GM12878 (cell line): Measurements from ENCODE around the gene MTA3. TPM values are rescaled to one million over a fixed set of nuclear protein-coding genes. Genes with fewer than 3 reads are reported as not detected.
A peak's percentile ranks its signal among the peaks of the same experiment; 100 is the strongest.

ENCODE experiments used
- ASH2L ChIP-seq: fragments of 300-600, 200-600 bp; sonication (generic); IDR thresholded peaks from 2 replicates; pipeline ENCODE4 v1.6.1; 2017; ENCODE audit warnings: low read depth, mild to moderate bottlenecking, borderline replicate concordance
- BACH1 ChIP-seq: fragments of 450-650 bp; IDR thresholded peaks from 2 replicates; pipeline ENCODE4 v1.6.1; 2017; ENCODE audit warnings: mild to moderate bottlenecking, borderline replicate concordance
- BCL11A ChIP-seq: IDR thresholded peaks from 2 replicates; pipeline ENCODE4 v1.6.1; 2011; ENCODE audit warnings: low read depth, low read length
- BHLHE40 ChIP-seq, 2 experiments: fragments of 450-650 bp in 1 of 2; IDR thresholded peaks; 2 replicates each; pipeline ENCODE4 v1.6.1; 2011 to 2017; ENCODE audit warnings: low read depth in 2 of 2, borderline replicate concordance in 1 of 2, improper control_type of control experiment in 1 of 2, low read length in 1 of 2, mild to moderate bottlenecking in 1 of 2
- CBX5 ChIP-seq: sonication (generic); IDR thresholded peaks from 2 replicates; pipeline ENCODE4 v1.6.1; 2016; ENCODE audit warnings: low read depth, moderate library complexity, mild to moderate bottlenecking, inconsistent platforms
- CREM ChIP-seq: IDR thresholded peaks from 2 replicates; pipeline ENCODE4 v1.6.1; 2014; ENCODE audit warnings: antibody characterized with exemption, low read depth
- CTCF ChIP-seq, 3 experiments: IDR thresholded peaks in 2 of 3; conservative IDR thresholded peaks in 1 of 3; 2 replicates each; pipeline ENCODE4 v1.5.1; 2011; ENCODE audit warnings: low read depth in 3 of 3, low read length in 3 of 3, mild to moderate bottlenecking in 3 of 3, control low read depth in 2 of 3, moderate library complexity in 2 of 3, inconsistent platforms in 1 of 3, mixed read lengths in 1 of 3; ENCODE audit not compliant: control insufficient read depth in 2 of 3, insufficient read depth in 1 of 3; ENCODE audit errors: extremely low read depth in 1 of 3
- HDAC6 ChIP-seq: fragments of 200-600 bp; sonication (generic); IDR thresholded peaks from one replicate; pipeline ENCODE4 v1.8.0; 2017; ENCODE audit warnings: antibody characterized with exemption; ENCODE audit not compliant: unreplicated experiment
- JUNB ChIP-seq: IDR thresholded peaks from 2 replicates; pipeline ENCODE4 v1.6.1; 2016; ENCODE audit warnings: antibody characterized with exemption, mild to moderate bottlenecking
- NFIC ChIP-seq: IDR thresholded peaks from 2 replicates; pipeline ENCODE4 v1.6.1; 2012; ENCODE audit warnings: low read depth, mild to moderate bottlenecking, inconsistent platforms, low read length, moderate library complexity
- NFXL1 ChIP-seq: fragments of 450-650 bp; IDR thresholded peaks from 2 replicates; pipeline ENCODE4 v1.6.1; 2017; ENCODE audit warnings: antibody characterized with exemption, mild to moderate bottlenecking, borderline replicate concordance
- NR2C1 ChIP-seq: fragments of 450-650 bp; IDR thresholded peaks from 2 replicates; pipeline ENCODE4 v1.6.1; 2017; ENCODE audit warnings: antibody characterized with exemption, mild to moderate bottlenecking, moderate library complexity
- PBX3 ChIP-seq: IDR thresholded peaks from 2 replicates; pipeline ENCODE4 v1.6.1; 2011; ENCODE audit warnings: mild to moderate bottlenecking, low read depth, low read length, moderate library complexity; ENCODE audit not compliant: insufficient replicate concordance
- RAD51 ChIP-seq: fragments of 450-650 bp; IDR thresholded peaks from 2 replicates; pipeline ENCODE4 v1.6.1; 2016; ENCODE audit warnings: moderate library complexity, mild to moderate bottlenecking, inconsistent platforms
- RUNX3 ChIP-seq: IDR thresholded peaks from 2 replicates; pipeline ENCODE4 v1.6.1; 2012; ENCODE audit warnings: low read length, inconsistent platforms
- SUZ12 ChIP-seq: fragments of 200-600 bp; sonication (generic); IDR thresholded peaks from one replicate; pipeline ENCODE4 v1.6.1; 2018; ENCODE audit warnings: antibody characterized with exemption, mild to moderate bottlenecking; ENCODE audit not compliant: unreplicated experiment
- TBL1XR1 ChIP-seq: IDR thresholded peaks from 2 replicates; pipeline ENCODE4 v1.6.1; 2012; ENCODE audit warnings: low read depth, low read length, improper control_type of control experiment
- TCF3 ChIP-seq: IDR thresholded peaks from 2 replicates; pipeline ENCODE4 v1.6.1; 2012; ENCODE audit warnings: low read depth, mild to moderate bottlenecking, low read length, borderline replicate concordance; ENCODE audit not compliant: insufficient read depth
- YBX1 ChIP-seq: fragments of 450-650 bp; IDR thresholded peaks from 2 replicates; pipeline ENCODE4 v1.6.1; 2016; ENCODE audit warnings: antibody characterized with exemption
- polyA plus RNA-seq, 11 experiments: library from polyadenylated mRNA; depleted of rRNA in 4 of 11; unstranded in 6 of 11; stranded (reverse) in 5 of 11; fragments of >200 nt; fragmentation: Nextera tagmentation in 4 of 11; fragmentation: Illumina TruSeq in 1 of 11; extraction: Ambion mirVana in 4 of 11; extraction: Trizol in 1 of 11; gene quantifications; 1 replicate in 1 of 11; 2 replicates in 10 of 11; pipeline versions ENCODE4 v1.2.1 to v1.2.3, GENCODE V29; 2011 to 2016; ENCODE audit warnings: inconsistent platforms in 2 of 11, missing spikeins in 2 of 11, low read depth in 1 of 11
- total RNA-seq, 4 experiments: library from RNA; depleted of rRNA in 3 of 4; stranded (reverse); fragments of >200 nt in 3 of 4; fragmentation: Illumina TruSeq in 1 of 4; extraction: Trizol in 1 of 4; gene quantifications; 2 replicates each; pipeline versions ENCODE4 v1.2.1 to v1.2.3, GENCODE V29; 2013 to 2021
- TF ChIP-seq, protein P1 (sequence below): fragments of 450-650 bp; IDR thresholded peaks from 2 replicates; pipeline ENCODE4 v1.6.1; 2018; ENCODE audit warnings: borderline replicate concordance, mild to moderate bottlenecking; ENCODE audit not compliant: partially characterized antibody
- TF ChIP-seq, protein P2 (sequence below): fragments of 450-650 bp; IDR thresholded peaks from 2 replicates; pipeline ENCODE4 v1.6.1; 2016; ENCODE audit warnings: mild to moderate bottlenecking
- TF ChIP-seq, protein P3 (sequence below): fragments of 450-650 bp; IDR thresholded peaks from 2 replicates; pipeline ENCODE4 v1.6.1; 2017; ENCODE audit warnings: borderline replicate concordance

The MTA3 gene
- total and polyA plus RNA-seq, 10 of the 15 experiments (the other 5 are each of a cell fraction or from before 2014, with no cell fraction given), result 17.6 to 45.5 (median 26.5) TPM

DNA sequence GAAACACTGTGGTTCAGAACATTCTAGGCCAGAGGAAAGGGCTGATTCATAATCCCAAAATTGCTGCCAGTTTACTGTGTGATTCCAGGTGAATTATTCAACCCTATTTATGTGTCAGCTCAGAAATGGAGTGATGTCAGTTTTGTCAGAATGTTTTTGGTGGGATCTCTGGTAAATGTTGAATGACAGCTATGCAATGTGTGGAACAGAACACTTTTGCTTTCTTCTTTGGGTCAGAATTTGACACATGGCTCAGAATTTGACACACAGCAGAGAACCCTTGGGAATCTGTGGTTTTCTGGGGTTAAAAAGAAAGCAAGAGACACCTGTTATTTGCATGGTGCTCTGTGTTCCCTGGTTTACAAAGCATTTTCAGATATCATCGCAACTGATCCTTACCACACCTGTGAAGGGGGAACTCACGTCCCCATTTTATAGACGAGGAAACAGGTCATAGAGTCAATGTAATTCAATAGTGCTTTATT lies 1.6 kb upstream of the MTA3 start (continued):
- TF ChIP-seq RUNX3 (peak; percentile 86), SUZ12 (no peak), TCF3 (peak; percentile 53; the same call in 1 of the 2 replicates), CREM (no peak), BCL11A (0 out of 2 replicates have a peak, but pooled peaks have one; percentile 18), YBX1 (no peak), JUNB (peak; percentile 51), BACH1 (no peak), RAD51 (no peak), CTCF (IDR thresholded peaks at IDR 0.05 in 2 of 3, conservative IDR thresholded peaks at IDR 0.05 in 1 of 3; ENCODE audit: control insufficient read depth in 2 of 3, extremely low read depth in 1 of 3, insufficient read depth in 1 of 3, low read depth in 3 of 3, low read length in 3 of 3) (no peak), PBX3 (peak; percentile 46), HDAC6 (no peak), NFXL1 (no peak), NR2C1 (no peak), CBX5 (no peak), ASH2L (no peak), BHLHE40 (IDR thresholded peaks at IDR 0.05; ENCODE audit: borderline replicate concordance in 1 of 2, low read depth in 2 of 2, low read length in 1 of 2) (no peak), TBL1XR1 (0 out of 2 replicates have a peak, but pooled peaks have one; percentile 40), NFIC (no peak; the same call in 1 of the 2 replicates)
- TF ChIP-seq, protein P1, sequence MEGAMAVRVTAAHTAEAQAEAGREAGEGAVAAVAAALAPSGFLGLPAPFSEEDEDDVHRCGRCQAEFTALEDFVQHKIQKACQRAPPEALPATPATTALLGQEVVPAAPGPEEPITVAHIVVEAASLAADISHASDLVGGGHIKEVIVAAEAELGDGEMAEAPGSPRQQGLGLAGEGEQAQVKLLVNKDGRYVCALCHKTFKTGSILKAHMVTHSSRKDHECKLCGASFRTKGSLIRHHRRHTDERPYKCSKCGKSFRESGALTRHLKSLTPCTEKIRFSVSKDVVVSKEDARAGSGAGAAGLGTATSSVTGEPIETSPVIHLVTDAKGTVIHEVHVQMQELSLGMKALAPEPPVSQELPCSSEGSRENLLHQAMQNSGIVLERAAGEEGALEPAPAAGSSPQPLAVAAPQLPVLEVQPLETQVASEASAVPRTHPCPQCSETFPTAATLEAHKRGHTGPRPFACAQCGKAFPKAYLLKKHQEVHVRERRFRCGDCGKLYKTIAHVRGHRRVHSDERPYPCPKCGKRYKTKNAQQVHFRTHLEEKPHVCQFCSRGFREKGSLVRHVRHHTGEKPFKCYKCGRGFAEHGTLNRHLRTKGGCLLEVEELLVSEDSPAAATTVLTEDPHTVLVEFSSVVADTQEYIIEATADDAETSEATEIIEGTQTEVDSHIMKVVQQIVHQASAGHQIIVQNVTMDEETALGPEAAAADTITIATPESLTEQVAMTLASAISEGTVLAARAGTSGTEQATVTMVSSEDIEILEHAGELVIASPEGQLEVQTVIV, result no peak
- TF ChIP-seq, protein P2, sequence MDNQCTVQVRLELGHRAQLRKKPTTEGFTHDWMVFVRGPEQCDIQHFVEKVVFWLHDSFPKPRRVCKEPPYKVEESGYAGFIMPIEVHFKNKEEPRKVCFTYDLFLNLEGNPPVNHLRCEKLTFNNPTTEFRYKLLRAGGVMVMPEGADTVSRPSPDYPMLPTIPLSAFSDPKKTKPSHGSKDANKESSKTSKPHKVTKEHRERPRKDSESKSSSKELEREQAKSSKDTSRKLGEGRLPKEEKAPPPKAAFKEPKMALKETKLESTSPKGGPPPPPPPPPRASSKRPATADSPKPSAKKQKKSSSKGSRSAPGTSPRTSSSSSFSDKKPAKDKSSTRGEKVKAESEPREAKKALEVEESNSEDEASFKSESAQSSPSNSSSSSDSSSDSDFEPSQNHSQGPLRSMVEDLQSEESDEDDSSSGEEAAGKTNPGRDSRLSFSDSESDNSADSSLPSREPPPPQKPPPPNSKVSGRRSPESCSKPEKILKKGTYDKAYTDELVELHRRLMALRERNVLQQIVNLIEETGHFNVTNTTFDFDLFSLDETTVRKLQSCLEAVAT, result no peak
- TF ChIP-seq, protein P3, sequence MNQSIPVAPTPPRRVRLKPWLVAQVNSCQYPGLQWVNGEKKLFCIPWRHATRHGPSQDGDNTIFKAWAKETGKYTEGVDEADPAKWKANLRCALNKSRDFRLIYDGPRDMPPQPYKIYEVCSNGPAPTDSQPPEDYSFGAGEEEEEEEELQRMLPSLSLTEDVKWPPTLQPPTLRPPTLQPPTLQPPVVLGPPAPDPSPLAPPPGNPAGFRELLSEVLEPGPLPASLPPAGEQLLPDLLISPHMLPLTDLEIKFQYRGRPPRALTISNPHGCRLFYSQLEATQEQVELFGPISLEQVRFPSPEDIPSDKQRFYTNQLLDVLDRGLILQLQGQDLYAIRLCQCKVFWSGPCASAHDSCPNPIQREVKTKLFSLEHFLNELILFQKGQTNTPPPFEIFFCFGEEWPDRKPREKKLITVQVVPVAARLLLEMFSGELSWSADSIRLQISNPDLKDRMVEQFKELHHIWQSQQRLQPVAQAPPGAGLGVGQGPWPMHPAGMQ, result no peak
